IPS-15b (cell line): ENCODE measurements around the gene AARS1.
"Not testable (repeated sequence)": the region's sequence is repeated elsewhere in the genome, so short reads cannot be mapped to it uniquely, and the experiment has no call there.

Experiments
- H3K27me3 ChIP-seq: one replicate; pipeline ENCODE4 v1.6.1; 2013; ENCODE audit warnings: low read length; ENCODE audit not compliant: control insufficient read depth, insufficient read depth
- H3K36me3 ChIP-seq: one replicate; pipeline ENCODE4 v1.6.1; 2013; ENCODE audit warnings: low read length; ENCODE audit not compliant: control insufficient read depth, insufficient read depth
- H3K4me1 ChIP-seq: one replicate; pipeline ENCODE4 v1.6.1; 2013; ENCODE audit warnings: mild to moderate bottlenecking, low read length; ENCODE audit not compliant: control insufficient read depth, insufficient read depth
- H3K4me3 ChIP-seq: one replicate; pipeline ENCODE4 v1.5.1; 2013; ENCODE audit warnings: low read depth, low read length
- H3K9ac ChIP-seq: one replicate; pipeline ENCODE4 v1.6.1; 2013; ENCODE audit warnings: low read depth, mild to moderate bottlenecking, low read length
- H3K9me3 ChIP-seq: one replicate; pipeline ENCODE4 v1.6.1; 2013; ENCODE audit warnings: mild to moderate bottlenecking, low read length; ENCODE audit not compliant: control insufficient read depth, insufficient read depth

AARS1 gene

GRCh38 chr16:70206382-70206781, 82.9 kb downstream of the AARS1 start:
- not testable (repeated sequence) for H3K4me3 ChIP-seq, H3K27me3 ChIP-seq, H3K4me1 ChIP-seq, H3K9me3 ChIP-seq, H3K36me3 ChIP-seq, H3K9ac ChIP-seq

GRCh38 chr16:70204668-70205405, 84.5 kb downstream of the AARS1 start:
- H3K4me3 ChIP-seq, H3K4me1 ChIP-seq, H3K9me3 ChIP-seq, H3K9ac ChIP-seq, H3K36me3 ChIP-seq, H3K27me3 ChIP-seq: not testable (repeated sequence)

DNA sequence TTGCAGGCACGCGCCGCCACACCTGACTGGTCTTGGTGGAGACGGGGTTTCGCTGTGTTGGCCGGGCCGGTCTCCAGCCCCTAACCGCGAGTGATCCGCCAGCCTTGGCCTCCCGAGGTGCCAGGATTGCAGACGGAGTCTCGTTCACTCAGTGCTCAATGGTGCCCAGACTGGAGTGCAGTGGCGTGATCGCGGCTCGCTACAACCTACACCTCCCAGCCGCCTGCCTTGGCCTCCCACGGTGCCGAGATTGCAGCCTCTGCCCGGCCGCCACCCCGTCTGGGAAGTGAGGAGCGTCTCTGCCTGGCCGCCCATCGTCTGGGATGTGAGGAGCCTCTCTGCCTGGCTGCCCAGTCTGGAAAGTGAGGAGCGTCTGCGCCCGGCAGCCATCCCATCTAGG, 85.3 kb downstream of the AARS1 start:
- not testable (repeated sequence) for H3K4me1 ChIP-seq, H3K27me3 ChIP-seq, H3K9me3 ChIP-seq, H3K9ac ChIP-seq, H3K36me3 ChIP-seq, H3K4me3 ChIP-seq

- H3K36me3 ChIP-seq, H3K9ac ChIP-seq, H3K4me3 ChIP-seq, H3K9me3 ChIP-seq, H3K27me3 ChIP-seq, H3K4me1 ChIP-seq: not testable (repeated sequence)
These were observed 85.8 kb downstream of the AARS1 start for GRCh38 chr16:70203508-70203907.
